HG03558 (cell line): Measurements from ENCODE around the gene TIGAR.

Source experiments
- ATAC-seq: cut with Tn5 transposase; IDR thresholded peaks from one replicate; pipeline ENCODE4 v1.9.1; 2021; ENCODE audit warnings: moderate number of reproducible peaks; ENCODE audit not compliant: unreplicated experiment; ENCODE audit errors: extremely low read depth

Gene TIGAR

DNA sequence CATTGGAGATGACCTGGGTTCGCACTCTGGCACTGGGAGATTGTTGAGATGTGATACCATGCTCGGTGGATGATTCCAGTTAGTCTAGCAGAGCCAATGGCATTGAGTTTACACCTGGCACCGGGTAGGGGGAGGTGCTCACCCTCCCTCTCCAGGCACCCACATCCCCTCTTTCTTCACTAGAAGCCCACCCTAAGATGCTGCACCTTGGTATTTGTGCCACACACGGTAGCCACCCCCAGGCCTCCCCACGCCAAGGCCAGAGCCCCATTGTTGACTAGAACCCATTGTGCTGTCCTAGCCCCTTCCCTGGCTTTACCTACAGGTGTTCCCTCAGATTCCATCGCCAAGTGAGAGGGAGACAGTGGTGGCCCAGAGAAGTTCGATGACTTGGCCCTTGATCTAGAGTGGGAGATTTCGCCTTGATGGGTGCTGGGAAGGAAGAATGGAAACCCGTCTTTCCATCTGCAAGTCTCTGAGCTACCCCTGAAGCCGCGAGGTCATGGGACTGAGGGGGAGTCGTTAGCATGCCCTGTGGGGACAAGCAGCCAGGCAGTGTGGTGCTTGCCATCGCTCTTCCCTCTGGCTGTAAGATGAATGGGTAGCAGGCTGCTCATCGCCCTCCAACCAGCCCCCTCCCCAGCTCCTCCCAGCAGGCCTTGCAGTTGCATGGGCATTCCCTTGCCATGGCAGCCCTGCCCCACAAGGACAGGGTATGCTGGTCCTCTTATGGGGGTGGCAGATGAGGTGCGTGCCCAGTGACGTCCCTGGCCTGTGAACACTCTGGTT is 38.7 kb upstream of the TIGAR start:
- no peak for ATAC-seq

DNA sequence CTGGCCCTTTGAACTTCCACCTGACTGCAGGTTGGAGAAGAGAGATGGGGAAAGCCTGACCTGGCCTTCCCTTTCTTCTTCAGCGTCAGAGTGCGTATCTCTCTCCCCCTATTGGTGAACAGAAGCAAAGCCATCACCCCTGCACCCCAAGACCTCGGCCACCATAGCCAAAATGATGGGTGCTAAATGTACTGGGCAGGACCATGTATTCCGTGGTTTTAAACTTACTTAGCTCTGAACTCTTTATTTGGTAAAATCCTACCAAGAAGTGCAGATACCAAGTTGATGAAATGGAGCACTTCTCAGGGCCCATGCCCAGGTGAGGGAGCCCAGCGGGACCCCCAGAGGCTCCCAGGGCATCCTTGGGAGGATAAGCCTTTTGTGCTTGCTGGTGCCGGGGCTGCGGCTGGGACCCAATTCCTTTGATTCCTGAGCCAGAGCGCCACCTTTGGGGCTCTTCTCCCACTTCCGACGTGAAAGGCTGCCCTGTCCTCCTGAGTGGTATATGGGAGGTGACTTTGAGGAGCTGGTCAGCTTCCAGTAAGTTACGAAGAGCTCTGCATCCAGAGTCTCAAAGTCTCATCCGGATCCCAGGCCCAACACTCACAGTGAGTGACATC is 38.0 kb upstream of the TIGAR start:
- ATAC-seq, result no peak

DNA sequence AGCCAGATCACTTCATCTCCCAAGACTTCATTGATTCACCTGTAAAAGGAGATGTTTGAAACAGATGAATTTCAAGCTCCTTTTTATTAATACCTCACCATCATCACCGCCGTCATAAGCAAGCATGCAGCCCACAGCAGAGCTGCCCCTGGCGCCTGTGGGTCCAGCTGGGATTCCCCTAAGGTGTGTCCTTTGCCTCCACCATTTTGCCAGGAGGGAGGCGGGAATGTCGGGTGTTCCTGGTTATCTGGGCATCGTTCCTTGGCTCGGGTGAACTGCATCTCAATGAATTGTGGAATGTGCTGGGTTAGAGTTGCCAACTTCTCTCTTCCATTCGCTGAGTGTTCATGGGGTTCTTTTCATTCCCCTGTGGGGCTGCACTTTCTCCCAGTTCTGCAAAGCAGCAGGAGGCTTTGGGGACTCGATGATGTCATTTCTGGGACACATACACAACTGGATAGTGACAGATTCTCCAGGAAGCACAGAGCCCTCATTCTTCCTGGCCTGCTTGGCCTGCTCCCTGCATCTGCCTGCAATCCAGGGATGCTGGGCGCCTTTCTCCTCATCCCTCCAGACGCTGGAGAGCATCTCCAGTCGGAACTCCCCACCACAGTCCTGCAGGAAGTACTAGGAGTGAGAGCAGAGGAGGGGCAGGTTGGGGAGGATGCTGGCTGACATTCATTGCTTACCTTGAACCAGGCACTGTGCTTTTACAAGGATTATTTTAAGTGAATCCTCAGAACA is 37.3 kb upstream of the TIGAR start:
- no peak for ATAC-seq

DNA sequence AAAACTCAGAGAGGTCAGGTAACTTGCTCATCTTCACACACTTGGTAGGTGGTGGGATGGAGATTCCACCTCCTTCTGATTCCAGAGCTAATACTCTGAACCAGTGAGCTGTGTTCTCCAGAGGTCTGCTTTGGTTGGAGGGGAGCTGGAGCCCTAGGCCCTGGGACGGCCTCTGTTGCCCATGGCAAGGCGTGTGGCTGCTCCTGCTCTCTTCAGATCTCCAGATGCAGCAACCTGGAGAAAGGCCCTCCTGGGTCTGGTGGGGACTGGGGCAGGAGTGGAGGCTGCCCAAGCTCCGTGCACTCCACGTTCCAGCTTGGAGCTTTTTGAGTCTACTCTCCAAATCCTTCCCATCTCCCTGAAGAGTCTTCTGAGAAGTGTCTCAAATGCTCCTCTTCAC is 36.7 kb upstream of the TIGAR start:
- ATAC-seq, result no peak

DNA sequence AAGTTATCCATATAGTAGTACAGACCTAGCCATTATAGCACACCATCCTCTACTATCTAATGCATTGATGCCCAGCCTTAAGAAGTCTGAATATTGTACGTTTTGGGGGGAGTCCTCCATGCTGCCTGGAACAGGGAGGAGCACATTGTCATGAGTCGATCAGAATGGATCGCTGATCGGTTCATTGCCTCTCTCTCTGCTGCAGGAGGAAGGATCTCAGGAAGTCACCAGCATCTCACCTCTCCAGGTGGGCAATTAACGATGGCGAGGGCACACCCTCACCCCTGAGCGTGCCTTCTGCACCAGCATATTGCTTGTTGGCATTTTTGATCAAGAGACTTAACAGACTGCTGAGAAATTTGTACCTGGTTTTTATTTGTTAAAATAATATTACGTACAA is 35.9 kb upstream of the TIGAR start:
- ATAC-seq, result no peak

DNA sequence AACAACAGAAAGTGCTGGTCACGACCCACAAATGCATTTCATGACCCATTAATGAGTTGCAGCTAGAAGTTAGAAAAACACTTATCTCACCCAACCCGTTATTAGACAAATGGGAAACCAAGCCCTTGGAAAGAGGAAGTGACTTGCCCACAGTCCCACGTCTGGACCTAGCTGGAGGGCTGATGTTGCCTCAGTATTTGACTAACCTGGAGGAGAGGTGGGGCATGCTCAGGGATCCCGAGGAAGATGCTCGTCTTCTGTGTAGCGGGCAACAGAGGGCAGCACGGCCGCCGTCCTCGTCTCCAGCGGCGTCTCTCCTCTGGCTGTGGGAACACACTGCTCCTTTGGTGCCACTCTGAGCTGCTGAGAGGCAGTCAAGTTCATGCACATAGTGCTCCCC is 34.8 kb upstream of the TIGAR start:
- no peak for ATAC-seq

DNA sequence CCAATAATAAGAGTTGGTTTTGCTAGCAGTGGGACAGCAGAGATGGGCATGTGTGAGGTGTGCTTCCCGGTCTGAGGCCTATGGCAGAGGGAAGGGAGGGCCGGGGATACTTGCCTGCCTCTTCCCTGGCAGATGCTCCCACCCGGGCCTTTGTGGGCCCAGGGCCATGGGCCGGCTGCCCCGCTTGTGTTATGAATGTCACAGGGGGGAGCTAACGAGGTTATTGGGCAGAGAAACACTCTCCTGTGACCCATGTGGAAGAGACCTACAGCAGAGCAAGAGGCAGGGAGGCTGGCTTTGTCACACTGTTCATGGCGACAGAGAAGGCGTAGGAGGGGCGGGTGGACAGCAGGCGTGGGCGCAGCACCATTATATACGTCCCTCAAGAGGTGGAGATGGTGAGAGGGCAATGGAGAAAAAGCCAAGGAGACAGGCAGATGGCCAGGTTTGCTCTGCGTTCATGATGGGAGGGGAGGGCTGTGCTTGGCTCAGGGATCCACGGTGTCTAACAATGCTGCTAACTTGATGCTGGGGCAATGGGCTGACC is 34.2 kb upstream of the TIGAR start:
- no peak for ATAC-seq

DNA sequence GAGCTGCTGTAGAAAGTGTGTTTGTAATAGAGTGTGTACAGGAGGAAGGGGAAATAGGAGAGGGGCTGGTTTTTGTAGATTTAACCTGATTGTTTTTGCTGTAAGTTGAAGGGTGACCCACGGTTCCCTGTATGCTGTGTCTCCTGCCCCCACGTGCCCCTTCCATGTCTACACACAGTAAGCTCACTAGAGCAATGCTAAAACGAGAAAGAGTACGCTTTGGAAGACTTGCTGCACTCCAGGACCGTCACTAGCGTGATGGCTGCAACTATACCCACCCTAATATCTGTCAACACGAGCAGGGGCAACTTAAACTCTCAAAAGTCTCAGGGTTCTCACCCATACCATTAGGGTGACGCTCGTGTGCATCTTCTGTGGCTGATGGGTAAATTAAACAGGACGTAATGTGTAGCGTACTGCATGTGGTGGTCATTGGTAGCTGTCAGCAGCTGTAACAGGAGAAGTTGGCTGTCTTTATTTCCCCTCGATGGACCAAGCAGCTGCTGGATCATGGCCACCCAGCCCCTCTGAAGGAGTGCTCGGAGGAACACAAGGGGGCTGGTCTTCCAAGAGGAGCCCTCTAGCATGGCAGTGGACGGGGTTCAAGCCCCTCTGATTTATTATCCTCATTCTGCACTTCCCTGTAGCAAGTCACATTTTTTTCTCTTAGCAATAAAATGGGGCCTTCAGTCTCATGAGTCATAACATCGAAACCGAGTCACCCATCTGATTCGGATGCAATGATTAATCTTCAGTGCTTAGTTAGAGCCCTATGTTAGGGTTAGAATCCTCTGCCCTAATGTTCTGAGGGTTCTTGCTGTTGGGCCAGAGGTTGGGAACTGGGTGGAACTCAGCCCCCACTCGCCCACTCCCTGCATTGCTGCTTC is 33.4 kb upstream of the TIGAR start:
- no peak for ATAC-seq

DNA sequence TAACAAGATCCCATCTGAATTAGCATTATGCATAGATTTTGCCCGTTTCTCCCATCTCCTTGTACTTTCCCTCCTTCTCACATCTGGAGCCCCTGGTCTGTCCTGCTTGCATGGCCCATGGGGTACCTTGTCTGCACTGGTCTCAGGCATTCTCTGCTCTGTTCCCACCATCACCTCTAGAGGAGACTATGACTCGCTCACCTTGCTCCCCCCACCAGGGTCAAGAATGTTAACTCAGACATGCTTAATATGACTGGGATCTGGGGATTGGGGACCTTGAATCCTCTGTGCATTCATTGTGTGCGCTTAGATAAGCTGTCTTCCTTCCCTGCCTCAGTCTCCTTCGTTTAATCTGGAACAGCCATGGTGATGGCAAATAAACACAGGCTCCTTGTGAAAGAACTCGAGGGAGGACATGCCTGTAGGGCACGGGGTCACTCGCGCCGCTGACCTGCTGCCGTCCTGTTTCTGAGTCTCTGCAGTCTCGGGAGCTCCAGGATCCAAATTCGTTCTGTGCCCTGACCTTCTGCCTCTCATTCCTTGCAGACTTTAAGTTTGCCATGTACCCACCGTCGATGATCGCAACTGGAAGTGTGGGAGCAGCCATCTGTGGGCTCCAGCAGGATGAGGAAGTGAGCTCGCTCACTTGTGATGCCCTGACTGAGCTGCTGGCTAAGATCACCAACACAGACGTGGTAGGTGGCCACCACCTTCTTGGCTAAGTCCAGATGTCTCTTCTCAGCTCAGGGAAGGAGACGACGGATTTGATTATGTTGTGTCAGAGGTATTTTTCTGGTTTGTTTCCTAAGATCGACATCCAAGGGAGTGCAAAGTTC is 32.5 kb upstream of the TIGAR start:
- ATAC-seq, result no peak

DNA sequence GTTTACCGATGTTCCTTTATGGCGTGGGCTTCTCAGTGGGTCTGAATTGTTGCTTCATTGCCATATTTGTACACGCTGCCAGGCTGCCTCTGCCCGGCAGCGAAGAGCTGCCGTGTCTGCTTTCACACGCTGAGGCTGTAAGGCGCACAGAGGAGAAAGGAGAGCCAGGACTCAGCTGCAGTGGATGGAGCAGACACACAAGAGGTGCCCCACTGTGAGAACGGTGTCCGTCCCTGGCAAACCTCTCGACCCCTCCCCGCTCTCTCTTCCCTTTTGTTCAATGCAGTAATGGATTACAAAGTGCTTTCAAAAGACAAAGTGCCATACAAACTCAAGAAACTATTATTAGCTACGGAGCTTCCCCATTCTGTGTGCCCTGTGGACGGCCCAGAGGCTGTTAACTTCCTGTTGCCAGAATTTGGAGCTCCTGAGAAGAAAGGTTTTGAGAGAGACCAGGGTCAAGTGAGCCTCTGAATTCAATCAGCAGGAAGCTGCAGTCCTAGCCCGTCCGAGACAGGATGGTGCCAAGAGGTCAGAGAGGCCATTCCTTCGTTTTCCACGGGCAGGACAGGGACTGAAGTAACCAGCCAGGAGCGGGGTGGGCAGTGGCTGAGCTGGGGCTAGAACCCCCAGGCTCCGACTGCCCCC is 31.7 kb upstream of the TIGAR start:
- no peak for ATAC-seq

DNA sequence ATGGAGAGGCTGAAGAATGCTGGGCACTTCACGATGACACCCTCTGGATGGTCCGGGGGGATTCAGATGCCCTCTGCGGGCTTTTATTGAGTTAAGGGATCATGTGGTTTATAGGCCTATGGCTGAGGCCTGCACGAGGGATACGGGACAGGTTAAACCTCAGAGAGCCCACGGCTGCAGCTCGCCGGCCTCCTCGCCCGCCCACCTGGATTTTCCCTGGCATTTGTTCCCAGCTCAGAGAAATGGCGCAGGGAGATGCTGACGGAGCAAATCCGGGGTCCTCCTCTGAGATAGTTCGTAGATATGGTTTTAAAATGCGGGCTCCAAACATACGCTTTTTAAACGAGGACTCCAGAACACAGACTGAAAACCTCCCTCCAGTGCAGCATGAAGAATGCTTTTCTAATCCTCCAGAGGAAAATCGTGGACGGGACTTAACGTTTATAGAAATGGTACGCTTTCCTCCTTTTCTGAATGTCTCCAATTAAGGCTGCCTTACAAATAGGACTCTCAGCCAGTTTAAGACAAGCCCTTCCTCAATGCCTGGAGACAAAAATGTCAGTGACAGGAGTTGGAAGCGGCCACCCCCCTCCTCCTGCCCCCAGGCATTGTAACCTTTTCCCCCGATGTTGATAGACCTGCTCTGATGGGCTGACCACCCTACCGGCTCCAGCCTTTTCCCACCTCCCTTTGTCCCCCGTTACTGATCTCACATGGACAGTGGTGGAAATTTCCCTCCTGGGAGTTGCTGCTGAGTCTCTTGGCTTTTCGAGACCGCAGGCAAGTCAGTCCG is 30.8 kb upstream of the TIGAR start:
- no peak for ATAC-seq

DNA sequence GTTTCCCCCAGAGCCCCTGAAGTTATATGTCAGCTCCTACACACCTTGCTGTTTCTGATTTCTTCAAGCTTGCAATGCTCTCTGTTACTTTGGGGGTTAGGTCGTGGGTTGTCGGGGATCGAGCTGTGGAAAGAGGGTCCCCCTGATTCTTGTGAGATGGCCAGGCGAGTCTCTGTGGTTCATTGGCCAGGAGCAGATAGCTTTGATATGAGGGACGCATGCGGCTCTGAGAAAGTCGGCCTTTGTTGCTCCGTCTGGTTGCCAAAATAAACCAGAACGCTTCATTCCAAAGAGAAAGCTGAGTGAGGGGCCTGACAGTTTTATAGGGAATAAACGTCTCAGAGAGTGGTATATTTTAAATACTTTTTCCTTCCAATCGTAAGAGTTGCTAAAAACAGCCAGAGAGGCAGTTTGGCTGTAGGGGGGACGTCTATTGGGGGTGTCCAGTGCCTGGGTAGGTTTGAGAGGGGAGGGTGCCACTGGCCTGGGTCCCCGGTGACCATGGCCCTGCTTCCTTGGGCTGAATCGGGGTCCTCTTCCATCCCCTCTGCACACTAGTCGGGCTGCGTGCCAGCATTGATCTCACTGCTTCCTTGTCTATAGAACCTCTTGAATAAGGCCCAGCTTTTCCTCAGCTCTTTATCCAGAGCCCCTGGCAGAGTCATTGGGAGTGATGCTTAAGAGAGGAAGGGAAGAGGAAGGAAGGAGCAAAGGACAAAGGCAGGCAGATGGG is 28.5 kb upstream of the TIGAR start:
- ATAC-seq, result no peak

DNA sequence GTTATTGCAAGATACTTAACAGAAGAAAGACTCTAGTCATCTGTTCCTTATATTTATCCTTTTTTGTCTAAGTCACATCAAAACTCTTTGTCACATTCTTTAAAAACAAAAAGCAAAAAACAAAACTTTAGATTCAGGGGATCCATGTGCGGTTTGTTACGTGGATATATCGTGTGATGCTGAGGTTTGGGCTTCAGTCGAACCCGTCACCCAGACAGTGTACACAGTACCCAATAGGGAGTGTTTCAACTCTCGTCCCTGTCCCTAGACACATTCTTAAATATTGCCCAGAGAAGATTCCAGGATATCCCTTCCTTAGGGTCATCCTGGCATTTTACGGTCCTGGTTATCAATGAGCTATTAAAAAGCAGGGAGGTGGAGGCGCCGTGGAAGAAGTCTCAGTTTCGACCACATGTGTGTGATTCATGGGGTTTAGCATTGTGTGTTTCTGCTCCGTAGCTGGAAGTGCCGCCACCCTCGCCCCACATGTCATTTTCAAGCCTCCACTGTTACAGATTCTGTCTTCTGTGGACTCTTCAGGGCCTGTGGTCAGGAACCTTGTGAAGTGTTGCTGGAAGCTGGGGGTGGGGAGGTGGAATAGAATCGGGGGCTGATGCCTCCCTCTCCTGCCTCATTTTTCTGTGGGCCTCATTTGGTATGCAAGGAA is 27.6 kb upstream of the TIGAR start:
- ATAC-seq, result no peak

DNA sequence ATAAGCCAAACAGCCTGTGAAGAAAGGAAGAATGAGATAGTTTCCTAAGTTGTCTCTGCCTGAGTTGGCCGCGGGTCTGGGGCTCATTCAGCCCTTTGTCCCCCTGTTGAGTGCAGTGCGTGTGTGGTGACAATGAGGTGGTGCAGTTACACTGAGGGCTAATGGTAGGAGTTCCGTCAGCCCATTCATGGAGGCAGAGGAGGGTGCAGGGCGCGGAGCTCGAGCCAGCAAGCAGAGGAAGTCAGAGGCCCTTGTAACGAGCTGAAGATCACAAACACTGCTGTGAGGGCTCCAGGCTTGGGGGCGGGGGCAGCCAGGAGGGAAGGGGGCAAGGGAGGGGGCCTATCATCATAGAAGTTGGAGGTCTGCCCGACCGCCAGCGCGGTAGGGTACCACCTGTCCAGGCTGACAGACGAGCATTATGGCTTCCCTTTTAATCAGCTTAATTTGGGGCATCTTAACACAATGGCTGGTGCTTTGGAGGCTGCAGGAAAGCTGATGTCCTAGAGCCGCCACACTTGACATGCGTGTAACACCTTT is 27.0 kb upstream of the TIGAR start:
- no peak for ATAC-seq

DNA sequence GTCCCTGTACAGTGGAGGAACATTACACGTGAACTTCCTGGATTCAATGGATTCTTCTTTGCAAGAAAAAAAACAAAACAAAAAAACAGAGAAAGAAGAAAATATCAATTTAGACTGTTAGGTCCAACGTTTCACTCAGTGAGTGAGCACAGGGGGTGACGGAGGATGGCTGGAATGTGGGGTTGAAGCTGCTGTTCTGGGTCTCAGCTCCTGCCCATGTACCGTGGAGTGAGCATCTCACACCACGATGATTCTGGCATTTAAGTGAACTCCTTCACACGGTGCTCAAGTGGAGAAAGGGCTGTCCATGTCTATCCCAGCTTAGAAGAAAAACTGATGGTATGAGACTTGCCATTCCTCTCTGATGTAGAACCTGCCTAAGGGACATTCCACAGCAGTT is 24.3 kb upstream of the TIGAR start:
- ATAC-seq, result no peak

DNA sequence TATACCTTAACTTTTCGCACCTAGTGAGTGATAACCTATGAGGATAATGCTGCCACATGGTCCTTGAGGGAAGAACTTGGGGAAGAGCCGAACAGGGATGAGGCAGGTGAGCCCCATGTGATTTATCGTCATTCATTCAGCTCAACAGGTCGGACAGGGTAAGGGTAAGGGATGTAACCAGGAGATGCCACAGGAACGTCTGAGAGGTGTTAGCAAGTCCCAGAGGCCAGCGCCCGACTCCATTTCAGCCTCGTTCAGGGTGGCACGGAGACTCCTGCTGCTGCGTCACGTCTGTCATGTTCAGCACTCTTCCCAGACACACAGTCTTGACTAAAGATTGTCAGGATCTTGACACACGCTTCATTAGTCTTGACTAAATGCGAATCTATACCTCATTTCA is 23.4 kb upstream of the TIGAR start:
- no peak for ATAC-seq

DNA sequence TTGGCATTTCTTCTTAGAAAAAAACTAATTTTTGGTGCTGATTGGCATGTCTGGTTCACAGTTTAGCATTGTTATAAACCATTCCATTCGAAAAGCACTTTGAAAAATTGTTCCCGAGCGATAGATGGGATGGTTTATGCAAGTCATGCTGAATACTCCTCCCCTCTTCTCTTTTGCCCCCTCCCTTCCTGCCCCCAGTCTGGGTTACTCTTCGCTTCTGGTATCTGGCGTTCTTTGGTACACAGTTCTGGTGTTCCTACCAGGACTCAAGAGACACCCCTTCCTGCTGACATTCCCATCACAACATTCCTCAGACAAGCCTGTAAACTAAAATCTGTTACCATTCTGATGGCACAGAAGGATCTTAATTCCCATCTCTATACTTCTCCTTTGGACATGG is 20.1 kb upstream of the TIGAR start:
- no peak for ATAC-seq
